ENCODE data around the gene RAB10. TPM values are rescaled to one million over a fixed set of nuclear protein-coding genes. Genes with fewer than 3 reads are reported as not detected.

RAB10 gene
- total and polyA plus RNA-seq, 2 of the 13 experiments (the other 11 are each of a cell fraction or from before 2014, with no cell fraction given): 48.2 to 120 TPM

GRCh38 chr2:26033270-26033817, 540 bp upstream of the RAB10 start (continued):
- TF ChIP-seq ZNF318 (CRISPR knock-in tag; IDR thresholded peaks at IDR 0.05) (no peak), TRIM22 (IDR thresholded peaks at IDR 0.05) (no peak), ZNF513 (CRISPR knock-in tag; conservative IDR thresholded peaks at IDR 0.05) (no peak), ATF4 (CRISPR knock-in tag; IDR thresholded peaks at IDR 0.05) (peak in 1 of 2 experiments; percentile 57; a peak in 2 of 4 replicates), ZNF468 (CRISPR knock-in tag; IDR thresholded peaks at IDR 0.05) (peak; percentile 16; the same call in 1 of the 2 replicates), ZBTB7B (CRISPR knock-in tag; IDR thresholded peaks at IDR 0.05) (peak; percentile 18; the same call in 1 of the 2 replicates), ZNF800 (CRISPR knock-in tag; IDR thresholded peaks at IDR 0.05) (no peak), ZNF350 (CRISPR knock-in tag; IDR thresholded peaks at IDR 0.05; ENCODE audit: borderline replicate concordance, low read depth) (no peak), ZNF839 (CRISPR knock-in tag; IDR thresholded peaks at IDR 0.05; ENCODE audit: borderline replicate concordance) (no peak), ZBTB42 (CRISPR knock-in tag; IDR thresholded peaks at IDR 0.05) (no peak), BRCA1 (CRISPR knock-in tag; IDR thresholded peaks at IDR 0.05) (no peak), ZNF317 (CRISPR knock-in tag; IDR thresholded peaks at IDR 0.05) (0 out of 2 replicates have a peak, but pooled peaks have one; percentile 69), ZNF543 (CRISPR knock-in tag; IDR thresholded peaks at IDR 0.05) (no peak)

Data from HepG2 (cell line).